ENCODE results near the gene RNF157.
A peak's percentile ranks its signal among the peaks of the same experiment; 100 is the strongest.
"Not testable (repeated sequence)": the region's sequence is repeated elsewhere in the genome, so short reads cannot be mapped to it uniquely, and the experiment has no call there.

RNF157 gene

GRCh38 chr17:76270770-76271668 is 30.7 kb upstream of the RNF157 start:
- DNase-seq (ENCODE audit: low spot score), result no peak

DNA sequence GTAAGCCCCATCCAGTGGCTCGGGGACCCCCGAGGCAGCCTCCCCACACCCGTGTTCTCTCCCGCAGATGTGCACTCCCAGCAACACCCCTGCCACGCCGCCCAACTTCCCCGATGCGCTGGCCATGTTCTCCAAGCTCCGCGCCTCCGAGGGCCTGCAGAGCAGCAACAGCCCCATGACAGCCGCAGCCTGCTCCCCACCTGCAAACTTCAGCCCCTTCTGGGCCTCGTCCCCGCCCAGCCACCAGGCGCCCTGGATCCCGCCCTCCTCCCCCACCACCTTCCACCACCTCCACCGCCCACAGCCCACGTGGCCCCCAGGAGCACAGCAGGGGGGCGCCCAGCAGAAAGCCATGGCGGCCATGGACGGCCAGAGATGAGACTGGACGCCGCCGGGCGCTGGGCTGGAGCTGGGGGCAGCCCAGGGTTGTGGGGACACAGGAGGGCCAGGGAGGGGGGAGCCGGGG is 29.9 kb upstream of the RNF157 start:
- no peak for DNase-seq (ENCODE audit: low spot score)

GRCh38 chr17:76268991-76269981 is 29.0 kb upstream of the RNF157 start:
- DNase-seq (ENCODE audit: low spot score), result no peak

- DNase-seq (ENCODE audit: low spot score), result no peak
Measured at GRCh38 chr17:76268015-76268749, 27.9 kb upstream of the RNF157 start.

DNA sequence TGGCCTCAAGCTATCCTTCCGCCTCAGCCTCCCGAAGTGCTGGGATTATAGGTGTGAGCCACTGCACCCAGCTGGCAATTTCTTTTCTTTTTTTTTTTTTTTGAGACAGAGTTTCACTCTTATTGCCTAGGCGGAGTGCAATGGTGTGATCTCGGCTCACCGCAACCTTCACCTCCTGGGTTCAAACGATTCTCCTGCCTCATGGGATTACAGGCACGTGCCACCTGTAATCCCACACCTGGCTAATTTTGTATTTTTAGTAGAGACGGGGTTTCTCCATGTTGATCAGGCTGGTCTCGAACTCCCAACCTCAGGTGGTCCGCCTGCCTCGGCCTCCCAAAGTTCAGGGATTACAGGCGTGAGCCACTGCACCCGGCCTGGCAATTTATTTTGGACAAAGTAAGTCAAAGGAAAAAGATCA is 27.3 kb upstream of the RNF157 start:
- not testable (repeated sequence) for DNase-seq (ENCODE audit: low spot score)

DNA sequence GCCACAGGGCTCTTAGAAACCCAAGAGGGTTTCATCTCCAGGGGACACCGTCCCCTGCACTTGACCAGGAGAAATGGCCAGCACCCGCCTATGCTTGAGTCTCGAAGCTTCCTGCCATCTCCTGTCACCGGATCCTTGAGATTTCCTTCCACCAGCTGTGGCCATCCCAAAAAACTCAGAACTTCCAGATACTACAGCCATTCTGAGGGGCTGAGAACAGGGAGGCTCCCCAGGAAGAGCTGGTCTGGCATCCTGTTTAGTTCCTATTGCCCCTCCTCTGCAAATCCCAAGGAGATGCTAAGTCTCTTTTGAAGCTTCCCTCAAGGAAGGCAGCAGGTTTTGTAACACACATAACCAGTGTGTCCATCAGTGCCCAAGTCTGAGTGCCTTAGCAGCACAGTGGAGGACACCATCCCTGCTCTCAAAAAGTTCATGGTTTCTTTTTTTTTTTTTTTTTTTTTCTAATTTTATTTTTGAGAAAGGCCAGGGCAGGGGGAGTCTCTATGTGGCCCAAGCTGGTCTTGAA is 26.8 kb upstream of the RNF157 start:
- no peak for DNase-seq (ENCODE audit: low spot score)

GRCh38 chr17:76266244-76266938 is 26.1 kb upstream of the RNF157 start:
- no peak for DNase-seq (ENCODE audit: low spot score)

- no peak for DNase-seq (ENCODE audit: low spot score)
Measured at GRCh38 chr17:76265624-76266243, 25.4 kb upstream of the RNF157 start.

DNA sequence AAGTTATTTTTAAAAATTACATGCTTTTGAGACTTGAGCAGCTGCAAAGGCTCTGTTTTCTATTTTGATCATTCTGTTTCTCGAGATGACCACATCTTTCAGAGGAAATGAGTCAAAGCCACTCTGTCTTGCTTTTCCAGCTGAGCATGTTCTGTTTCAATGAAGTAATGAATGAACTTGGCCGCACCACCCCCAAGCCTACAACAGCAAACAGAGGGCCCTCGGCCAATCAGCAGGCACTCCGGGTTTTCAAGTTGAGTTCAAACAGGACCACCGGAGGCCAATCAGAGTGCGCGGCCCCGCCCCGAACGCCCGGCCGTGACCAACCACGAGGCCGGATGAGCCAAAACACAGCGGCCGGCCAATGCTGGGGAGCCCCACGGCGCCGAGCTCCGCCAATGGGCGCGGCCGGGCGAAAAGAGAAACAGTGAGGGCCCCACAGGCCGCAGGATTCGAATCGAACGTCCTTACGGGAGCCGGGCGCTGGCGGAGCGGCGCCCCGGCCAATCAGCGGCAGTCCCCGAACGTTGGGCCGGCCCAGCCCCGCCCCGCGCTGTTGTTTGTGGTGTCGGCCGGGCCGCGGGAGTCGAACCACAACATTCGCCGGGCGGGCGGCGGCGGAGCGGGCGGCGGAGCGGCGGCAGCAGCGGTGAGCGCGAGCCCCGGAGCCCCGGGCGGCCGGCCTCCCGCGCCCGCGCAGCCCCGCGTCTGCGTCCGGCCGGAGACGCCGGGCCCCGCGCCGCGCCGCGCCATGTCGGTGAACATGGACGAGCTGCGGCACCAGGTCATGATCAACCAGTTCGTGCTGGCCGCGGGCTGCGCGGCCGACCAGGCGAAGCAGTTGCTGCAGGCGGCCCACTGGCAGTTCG is 24.7 kb upstream of the RNF157 start, which contains the start of gene UBALD2:
UBALD2 (plus strand) TSS at position 594 of the 869 bp plus-strand sequence; CDS start at position 752, 158 bp downstream.
- peak; percentile 100 for DNase-seq (ENCODE audit: low spot score)

DNA sequence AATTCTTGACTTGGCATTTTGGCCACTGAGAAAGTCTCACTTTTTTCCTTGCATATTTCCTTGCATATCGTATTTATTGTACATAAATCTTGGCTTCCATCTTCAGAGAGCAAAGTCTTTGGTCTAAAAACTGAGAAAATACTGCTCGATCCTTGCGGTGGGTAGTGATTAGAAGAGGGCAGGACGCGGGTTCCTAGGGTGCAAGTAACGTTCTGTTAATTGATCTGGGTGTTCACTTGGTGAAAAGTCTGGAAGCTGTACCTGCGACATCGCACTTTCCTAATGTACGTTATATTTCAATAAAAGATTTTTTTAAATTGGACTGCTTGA is 24.1 kb upstream of the RNF157 start:
- DNase-seq (ENCODE audit: low spot score), result no peak

DNA sequence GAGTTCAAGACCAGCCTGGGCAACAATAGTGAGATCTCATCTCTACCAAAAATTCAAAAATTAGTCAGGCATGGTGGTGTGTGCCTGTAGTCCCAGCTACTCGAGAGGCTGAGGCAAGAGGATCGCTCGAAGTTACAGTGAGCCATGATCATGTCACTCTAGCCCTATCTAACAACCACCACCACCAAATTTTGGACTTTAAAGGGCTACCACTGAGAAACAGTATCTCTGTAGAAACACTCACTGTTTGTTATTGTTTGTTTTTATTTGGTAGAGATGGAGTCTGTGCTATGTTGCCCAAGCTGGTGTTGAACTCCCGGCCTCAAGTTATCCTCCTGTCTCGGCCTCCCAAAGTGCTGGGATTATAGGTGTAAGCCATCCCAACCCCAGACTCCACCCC is 23.6 kb upstream of the RNF157 start:
- DNase-seq (ENCODE audit: low spot score), result no peak

GRCh38 chr17:76262732-76263344 is 22.5 kb upstream of the RNF157 start:
- no peak for DNase-seq (ENCODE audit: low spot score)

DNA sequence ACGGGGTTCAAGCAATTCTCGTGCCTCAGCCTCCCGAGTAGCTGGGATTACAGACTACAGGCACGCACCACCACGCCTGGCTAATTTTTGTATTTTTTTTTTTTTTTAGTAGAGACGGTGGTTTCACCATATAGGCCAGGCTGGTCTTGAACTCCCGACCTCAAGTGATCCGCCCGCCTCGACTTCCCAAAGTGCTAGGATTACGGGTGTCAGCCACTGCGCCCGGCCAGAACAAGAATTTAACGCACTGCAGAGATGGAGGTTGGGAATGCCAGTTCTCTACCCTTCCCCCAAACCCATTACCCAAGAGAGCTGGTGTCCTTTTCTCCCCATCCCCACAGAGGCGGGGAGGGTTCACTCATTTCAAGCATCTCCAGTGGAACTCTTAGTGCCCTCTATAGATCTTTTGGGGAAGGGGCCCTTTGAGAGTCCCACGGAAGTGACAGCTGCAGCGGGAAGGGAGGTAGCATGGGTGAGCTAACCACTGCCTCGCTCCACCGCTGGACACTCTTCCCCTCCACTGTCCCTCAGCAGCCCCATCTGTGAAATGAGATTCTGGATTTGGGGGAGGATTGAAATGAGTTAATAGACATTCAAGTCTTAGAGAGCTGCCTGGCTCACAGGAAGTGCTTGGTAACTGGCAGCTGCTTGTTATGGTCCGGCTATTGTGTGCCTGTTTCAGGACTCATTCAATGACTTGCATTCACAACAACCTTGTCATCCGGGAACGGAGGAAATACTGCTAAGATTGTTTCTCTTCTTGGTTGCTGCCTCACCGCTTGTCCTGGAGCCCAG is 21.3 kb upstream of the RNF157 start:
- no peak for DNase-seq (ENCODE audit: low spot score)

GRCh38 chr17:76260669-76261068 is 20.4 kb upstream of the RNF157 start:
- no peak for DNase-seq (ENCODE audit: low spot score)

DNA sequence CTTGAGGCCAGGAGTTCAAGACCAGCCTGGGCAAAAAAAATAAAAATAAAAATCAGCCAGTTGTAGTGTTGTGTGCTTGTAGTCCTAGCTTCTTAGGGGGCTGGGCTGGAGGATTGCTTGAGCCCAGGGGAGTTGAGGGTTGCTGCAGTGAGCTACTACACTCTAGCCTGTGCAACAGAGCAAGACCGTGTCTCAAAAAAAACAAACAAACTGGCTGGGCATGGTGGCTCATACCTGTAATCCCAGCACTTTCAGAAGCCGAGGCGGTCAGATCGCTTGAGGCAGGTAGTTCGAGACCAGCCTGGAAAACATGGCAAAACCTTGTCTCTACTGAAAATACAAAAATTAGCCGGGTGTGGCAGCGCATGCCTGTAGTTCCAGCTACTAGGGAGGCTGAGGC is 19.9 kb upstream of the RNF157 start:
- DNase-seq (ENCODE audit: low spot score), result no peak

- not testable (repeated sequence) for DNase-seq (ENCODE audit: low spot score)
Measured at GRCh38 chr17:76256430-76257050, 16.2 kb upstream of the RNF157 start.

DNA sequence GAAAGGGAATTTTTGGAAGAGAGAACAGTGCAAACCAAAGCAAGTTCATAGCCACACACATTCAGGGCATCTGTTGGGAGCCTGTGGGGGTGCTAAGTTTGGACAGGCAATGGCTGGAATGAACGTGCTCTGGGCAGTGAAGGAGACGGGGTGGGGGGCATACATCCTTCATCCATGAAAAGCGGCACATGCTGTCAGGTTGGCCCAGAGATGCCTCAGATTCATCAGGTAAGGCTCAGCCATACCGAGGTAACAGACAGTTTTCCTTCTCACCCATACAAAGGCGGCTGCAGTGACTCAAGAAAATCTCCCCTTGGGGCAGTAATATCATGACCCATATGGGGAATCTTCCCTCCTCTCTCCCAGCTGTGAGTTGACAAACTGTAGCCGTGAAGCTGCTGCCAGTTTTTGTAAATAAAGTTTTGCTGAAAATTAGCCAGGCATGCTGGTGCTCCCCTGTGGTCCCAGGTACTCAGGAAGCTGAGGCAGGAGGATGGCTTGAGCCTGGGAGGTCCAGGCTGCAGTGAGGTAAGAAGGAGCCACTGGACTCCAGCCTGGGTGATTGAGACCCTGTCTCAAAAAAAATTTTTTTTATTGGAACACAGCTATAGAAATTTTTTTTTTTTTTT is 15.6 kb upstream of the RNF157 start:
- no peak for DNase-seq (ENCODE audit: low spot score)
